GM21526 (cell line): Measurements from ENCODE around the gene TMEM117.
"Not testable (repeated sequence)": the region's sequence is repeated elsewhere in the genome, so short reads cannot be mapped to it uniquely, and the experiment has no call there.

Experiments used
- ATAC-seq: cut with Tn5 transposase; IDR thresholded peaks from one replicate; pipeline ENCODE4 v1.9.1; 2021; ENCODE audit warnings: moderate library complexity; ENCODE audit not compliant: unreplicated experiment, low FRiP score

TMEM117 gene

GRCh38 chr12:44003721-44004120, 167.8 kb downstream of the TMEM117 start:
- no peak for ATAC-seq

- peak; percentile 73 for ATAC-seq
Measured at GRCh38 chr12:44015333-44015941, 179.6 kb downstream of the TMEM117 start.

GRCh38 chr12:44017216-44017615, 181.3 kb downstream of the TMEM117 start:
- no peak for ATAC-seq

- ATAC-seq, result no peak
Measured at GRCh38 chr12:44019118-44019517, 183.2 kb downstream of the TMEM117 start.

- no peak for ATAC-seq
Measured at GRCh38 chr12:44020555-44020954, 184.7 kb downstream of the TMEM117 start.

- ATAC-seq, result peak; percentile 89
Measured at GRCh38 chr12:44021471-44021971, 185.6 kb downstream of the TMEM117 start.

GRCh38 chr12:44025499-44025898, 189.6 kb downstream of the TMEM117 start:
- ATAC-seq, result no peak

GRCh38 chr12:44026046-44026445, 190.2 kb downstream of the TMEM117 start:
- no peak for ATAC-seq

- not testable (repeated sequence) for ATAC-seq
Measured at GRCh38 chr12:44026926-44027325, 191.0 kb downstream of the TMEM117 start.

GRCh38 chr12:44029194-44029593, 193.3 kb downstream of the TMEM117 start:
- ATAC-seq, result no peak

GRCh38 chr12:44031472-44032185, 195.7 kb downstream of the TMEM117 start:
- ATAC-seq, result no peak

GRCh38 chr12:44034906-44035305, 199.0 kb downstream of the TMEM117 start:
- ATAC-seq, result no peak

GRCh38 chr12:44036875-44037443, 201.1 kb downstream of the TMEM117 start:
- ATAC-seq, result no peak

GRCh38 chr12:44038411-44038810, 202.5 kb downstream of the TMEM117 start:
- ATAC-seq, result no peak

GRCh38 chr12:44044491-44044890, 208.6 kb downstream of the TMEM117 start:
- not testable (repeated sequence) for ATAC-seq

GRCh38 chr12:44046732-44047417, 211.0 kb downstream of the TMEM117 start:
- no peak for ATAC-seq

- no peak for ATAC-seq
Measured at GRCh38 chr12:44052554-44052953, 216.7 kb downstream of the TMEM117 start.

GRCh38 chr12:44053549-44054127, 217.8 kb downstream of the TMEM117 start:
- ATAC-seq, result no peak

- ATAC-seq, result no peak
Measured at GRCh38 chr12:44054281-44054680, 218.4 kb downstream of the TMEM117 start.

- no peak for ATAC-seq
Measured at GRCh38 chr12:44058366-44058765, 222.5 kb downstream of the TMEM117 start.

GRCh38 chr12:44059476-44059875, 223.6 kb downstream of the TMEM117 start:
- no peak for ATAC-seq
